NB4 (cell line): Measurements from ENCODE around the gene RCVRN.

Source experiments
- DNase-seq: peaks from one replicate; pipeline ENCODE4 v3.0.0; 2010; ENCODE audit warnings: low read depth
- H3K4me3 ChIP-seq: one replicate; pipeline ENCODE4 v1.5.1; 2011; ENCODE audit warnings: mild to moderate bottlenecking, low read depth, low read length, moderate library complexity
- MAX ChIP-seq: IDR thresholded peaks from 2 replicates; pipeline ENCODE4 v1.6.1; 2011; ENCODE audit warnings: low read depth, low read length
- MYC ChIP-seq: IDR thresholded peaks from 2 replicates; pipeline ENCODE4 v1.6.1; 2011; ENCODE audit warnings: low read depth, low read length
- POLR2A ChIP-seq: IDR thresholded peaks from 2 replicates; pipeline ENCODE4 v1.6.1; 2011; ENCODE audit warnings: mild to moderate bottlenecking; ENCODE audit not compliant: insufficient read length; ENCODE audit errors: extremely low read depth
- TF ChIP-seq, protein P1 (sequence below): IDR thresholded peaks from one replicate; pipeline ENCODE4 v1.5.1; 2012; ENCODE audit warnings: low read depth, low read length

RCVRN gene

GRCh38 chr17:9868552-9868951 lies 36.5 kb downstream of the RCVRN start:
- no peak overlapping the region for H3K4me3 ChIP-seq
- DNase-seq: no peak
- TF ChIP-seq MAX (no peak), POLR2A (no peak), MYC (no peak)
- TF ChIP-seq, protein P1, sequence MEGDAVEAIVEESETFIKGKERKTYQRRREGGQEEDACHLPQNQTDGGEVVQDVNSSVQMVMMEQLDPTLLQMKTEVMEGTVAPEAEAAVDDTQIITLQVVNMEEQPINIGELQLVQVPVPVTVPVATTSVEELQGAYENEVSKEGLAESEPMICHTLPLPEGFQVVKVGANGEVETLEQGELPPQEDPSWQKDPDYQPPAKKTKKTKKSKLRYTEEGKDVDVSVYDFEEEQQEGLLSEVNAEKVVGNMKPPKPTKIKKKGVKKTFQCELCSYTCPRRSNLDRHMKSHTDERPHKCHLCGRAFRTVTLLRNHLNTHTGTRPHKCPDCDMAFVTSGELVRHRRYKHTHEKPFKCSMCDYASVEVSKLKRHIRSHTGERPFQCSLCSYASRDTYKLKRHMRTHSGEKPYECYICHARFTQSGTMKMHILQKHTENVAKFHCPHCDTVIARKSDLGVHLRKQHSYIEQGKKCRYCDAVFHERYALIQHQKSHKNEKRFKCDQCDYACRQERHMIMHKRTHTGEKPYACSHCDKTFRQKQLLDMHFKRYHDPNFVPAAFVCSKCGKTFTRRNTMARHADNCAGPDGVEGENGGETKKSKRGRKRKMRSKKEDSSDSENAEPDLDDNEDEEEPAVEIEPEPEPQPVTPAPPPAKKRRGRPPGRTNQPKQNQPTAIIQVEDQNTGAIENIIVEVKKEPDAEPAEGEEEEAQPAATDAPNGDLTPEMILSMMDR: no peak

DNA sequence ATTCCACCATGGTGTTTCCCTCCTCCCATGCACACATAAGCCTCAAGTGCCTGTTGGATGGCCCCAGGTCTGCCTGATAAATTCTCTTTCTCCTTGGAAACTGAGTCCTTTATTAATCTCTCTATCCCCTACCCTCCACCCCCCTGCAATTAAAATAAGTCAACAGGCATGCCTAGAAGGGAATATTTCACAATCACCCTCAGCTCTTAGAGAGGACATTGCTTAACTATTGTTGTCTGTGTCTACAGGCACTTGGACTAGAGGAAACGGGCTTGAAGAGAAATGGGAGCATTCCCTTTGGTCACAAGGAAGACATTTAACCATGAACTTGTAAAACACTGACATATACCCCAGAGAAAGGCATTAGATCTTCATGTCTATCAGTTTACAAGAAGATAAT lies 39.5 kb downstream of the RCVRN start:
- TF ChIP-seq MAX (no peak), MYC (no peak), POLR2A (no peak)
- TF ChIP-seq, protein P1: no peak
- peak; percentile 77 for DNase-seq
- no peak overlapping the region for H3K4me3 ChIP-seq

DNA sequence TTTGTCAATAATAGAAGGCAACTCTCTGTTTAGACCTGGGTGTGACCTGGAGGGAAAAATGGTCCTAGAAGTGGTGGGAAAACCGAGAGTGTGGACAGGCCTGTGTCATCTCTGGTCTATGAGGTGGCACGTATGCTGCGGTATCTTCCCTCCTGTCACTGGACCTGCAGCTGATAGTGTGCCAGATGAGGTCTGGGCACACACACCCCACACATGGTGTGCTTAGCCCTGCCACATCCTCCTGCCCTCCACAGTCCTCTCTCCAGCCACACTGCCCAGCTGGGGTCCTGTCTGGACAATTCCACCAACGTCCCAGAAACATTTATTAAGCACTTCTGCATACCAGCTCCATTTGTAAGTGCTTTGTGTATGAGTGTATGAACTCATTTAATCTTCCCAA lies 42.1 kb downstream of the RCVRN start:
- DNase-seq: no peak
- TF ChIP-seq, protein P1: no peak
- no peak for TF ChIP-seq POLR2A
- no peak for TF ChIP-seq MAX
- no peak for TF ChIP-seq MYC

DNA sequence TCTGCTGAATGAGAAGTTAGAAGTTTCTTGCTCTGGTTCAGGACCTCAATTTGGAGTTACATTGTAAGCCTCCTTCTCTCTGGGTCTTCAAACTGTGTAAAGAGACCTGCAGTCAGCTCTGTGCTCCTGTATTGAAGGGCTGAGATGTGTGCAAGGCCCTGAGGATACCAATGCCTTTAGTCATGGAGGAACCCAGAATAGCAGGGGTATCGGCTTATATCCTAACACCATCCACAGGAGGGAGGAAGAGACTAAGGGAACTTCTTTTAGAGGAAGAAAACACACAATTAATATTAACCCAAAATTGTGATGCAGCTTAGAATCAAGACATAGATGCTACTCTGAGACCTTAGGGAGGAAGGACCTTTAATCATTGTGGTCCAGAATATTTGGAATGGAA lies 42.9 kb downstream of the RCVRN start:
- TF ChIP-seq POLR2A: no peak
- TF ChIP-seq, protein P1: no peak
- no peak for TF ChIP-seq MAX
- TF ChIP-seq MYC: no peak
- DNase-seq: no peak

More for the DNA sequence above, 42.1 kb downstream of the RCVRN start:
- no peak overlapping the region for H3K4me3 ChIP-seq

DNA sequence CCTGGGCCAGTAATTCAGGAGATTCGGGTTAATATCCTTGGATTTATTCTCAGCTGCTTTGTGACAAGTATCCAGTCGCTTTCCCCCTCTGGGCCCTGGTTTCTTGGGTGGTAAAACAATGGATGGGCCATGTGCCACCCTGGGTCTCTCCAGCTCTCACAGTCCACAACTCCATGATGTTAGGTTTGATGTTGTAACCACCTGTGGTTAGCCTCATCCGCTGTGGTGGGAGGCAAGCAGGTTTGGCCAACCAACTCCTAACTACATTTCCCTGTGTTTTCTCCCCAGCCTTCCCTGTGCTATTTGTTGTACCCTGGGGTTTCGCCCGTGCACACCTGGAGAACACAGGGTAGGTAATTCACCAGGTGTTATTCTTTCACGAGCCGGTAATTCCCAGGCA lies 44.2 kb downstream of the RCVRN start:
- peak; percentile 82 for DNase-seq
- peak; percentile 77 for TF ChIP-seq MAX
- TF ChIP-seq, protein P1: no peak
- TF ChIP-seq MYC: peak; percentile 79
- TF ChIP-seq POLR2A: no peak
- H3K4me3 ChIP-seq: no peak overlapping the region

More for the DNA sequence above, 42.9 kb downstream of the RCVRN start:
- no peak overlapping the region for H3K4me3 ChIP-seq

DNA sequence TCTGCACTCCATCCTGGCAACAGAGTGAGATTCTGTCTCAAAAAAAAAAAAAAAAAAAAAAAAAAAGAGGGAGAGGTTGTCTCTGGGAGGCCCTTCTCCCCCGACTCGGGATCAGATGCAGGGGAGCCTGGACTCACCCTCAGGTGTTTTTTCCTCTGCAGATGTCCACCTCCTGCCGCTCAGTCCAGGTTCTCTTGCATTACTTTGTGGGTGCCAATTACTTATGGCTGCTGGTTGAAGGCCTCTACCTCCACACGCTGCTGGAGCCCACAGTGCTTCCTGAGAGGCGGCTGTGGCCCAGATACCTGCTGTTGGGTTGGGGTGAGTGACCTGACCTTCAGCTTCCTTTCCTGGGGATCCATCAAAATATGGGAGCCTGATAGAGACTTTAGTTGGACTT lies 45.3 kb downstream of the RCVRN start:
- no peak overlapping the region for H3K4me3 ChIP-seq
- DNase-seq: no peak
- TF ChIP-seq, protein P1: no peak
- TF ChIP-seq MYC: no peak
- no peak for TF ChIP-seq MAX
- no peak for TF ChIP-seq POLR2A
